Activated naive CD4-positive, alpha-beta T cell treated with anti-CD3 and anti-CD28 coated beads for 36 hours (primary cell): ENCODE measurements around the gene GIGYF2. TPM values are rescaled to one million over a fixed set of nuclear protein-coding genes. Genes with fewer than 3 reads are reported as not detected.

Source experiments
- CTCF ChIA-PET: fragments of 350-600 bp; sonication (Branson Sonifier 250); formaldehyde crosslinking; loops from one replicate; lab custom pipeline; 2021; ENCODE audit warnings: antibody characterized with exemption; lab: Charles Lee
- DNase-seq: peaks from one replicate; pipeline ENCODE4 v3.0.0-alpha.2; 2020
- H3K27ac Mint-ChIP-seq: one replicate; pipeline ENCODE4 v1.8.0; 2021; ENCODE audit warnings: mild to moderate bottlenecking, mixed read lengths
- H3K27me3 Mint-ChIP-seq: one replicate; pipeline ENCODE4 v1.8.0; 2021; ENCODE audit warnings: low read depth, mixed read lengths
- H3K36me3 Mint-ChIP-seq: one replicate; pipeline ENCODE4 v1.8.0; 2021; ENCODE audit warnings: low read depth, mixed read lengths
- H3K4me1 Mint-ChIP-seq: one replicate; pipeline ENCODE4 v1.8.0; 2021; ENCODE audit warnings: low read depth, mixed read lengths
- H3K4me3 Mint-ChIP-seq: one replicate; pipeline ENCODE4 v1.8.0; 2021; ENCODE audit warnings: mild to moderate bottlenecking, moderate library complexity, mixed read lengths
- H3K9me3 Mint-ChIP-seq: one replicate; pipeline ENCODE4 v1.8.0; 2021; ENCODE audit warnings: mixed read lengths
- intact Hi-C: fragments of 100-400 bp; cut with micrococcal nuclease; formaldehyde crosslinking; loops from one replicate; pipeline ENCODE4 v1.15.1; 2023
- total RNA-seq, 2 experiments: library from RNA; stranded (reverse); gene quantifications; one replicate each; pipeline ENCODE4 v1.2.3, GENCODE V29; 2021

Gene GIGYF2
- total RNA-seq, 2 experiments from 2014 or later = 49.7 to 52.8 TPM

DNA sequence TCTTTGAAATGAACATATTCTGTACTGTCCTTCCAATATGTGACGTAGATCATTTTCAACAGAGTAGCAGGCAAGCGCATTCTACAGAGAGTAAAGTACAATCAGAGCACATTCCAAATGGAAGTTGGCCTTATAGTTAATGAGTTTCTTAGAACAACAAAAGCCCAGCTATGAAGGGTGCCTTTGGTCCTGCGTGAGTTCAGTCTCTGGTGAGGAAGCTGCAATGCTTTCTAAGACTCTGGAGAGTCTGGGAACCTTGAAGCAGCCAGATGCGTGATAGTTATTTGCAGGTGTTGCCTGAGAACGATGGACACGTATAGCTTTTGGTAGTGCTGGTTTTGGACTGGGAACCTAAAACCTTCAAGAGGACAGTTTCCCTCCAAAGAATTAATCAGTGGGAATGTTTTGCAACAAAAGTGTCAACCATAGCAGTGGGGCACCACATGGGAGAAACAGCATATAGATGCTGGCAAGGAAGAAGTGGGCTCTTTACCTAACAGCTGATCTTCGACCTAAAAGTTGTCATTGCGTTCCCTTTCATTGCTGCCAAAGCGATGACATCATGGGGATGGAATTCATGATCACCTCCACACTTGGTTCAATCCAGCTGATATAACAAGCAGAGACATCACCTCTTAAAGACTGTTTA, 163.6 kb downstream of the GIGYF2 start:
- H3K4me3 Mint-ChIP-seq = no peak overlapping the region
- CTCF ChIA-PET = interaction anchor here (0.6 kb wide), 1 partner anchor 119 kb away, joined by 3 read pairs; no protein-coding TSS in a partner anchor
- peaks cover 2% of the 10 kb centered on the region for H3K4me1 Mint-ChIP-seq
- peaks cover 15% of the 10 kb centered on the region for H3K36me3 Mint-ChIP-seq
- no peaks in the 10 kb centered on the region for H3K9me3 Mint-ChIP-seq
- intact Hi-C loops = no loop called here
- DNase-seq = no peak
- H3K27me3 Mint-ChIP-seq = no peaks in the 10 kb centered on the region
- H3K27ac Mint-ChIP-seq = no peak overlapping the region

DNA sequence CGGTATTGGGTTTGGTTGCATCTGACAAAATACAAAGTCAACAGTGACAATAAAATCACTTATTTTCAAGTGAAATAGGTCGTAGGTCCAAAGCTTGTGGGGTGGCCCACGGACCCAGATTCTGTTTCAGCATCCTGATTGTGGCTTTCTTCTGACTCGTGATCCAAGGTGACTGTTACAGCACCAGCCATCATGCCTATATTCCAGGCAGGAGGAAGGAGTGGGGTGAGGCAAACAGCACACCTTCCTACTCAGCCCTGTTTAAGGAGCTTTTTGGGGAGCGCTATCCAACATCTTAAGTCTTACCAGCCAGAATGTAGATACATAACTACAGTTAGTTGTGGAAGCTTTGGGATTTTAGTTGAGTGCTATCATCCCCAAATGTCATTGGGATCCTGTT, 164.2 kb downstream of the GIGYF2 start:
- CTCF ChIA-PET = interaction anchor here (0.8 kb wide), 1 partner anchor 9 kb away, joined by 3 read pairs; no protein-coding TSS in a partner anchor

DNA sequence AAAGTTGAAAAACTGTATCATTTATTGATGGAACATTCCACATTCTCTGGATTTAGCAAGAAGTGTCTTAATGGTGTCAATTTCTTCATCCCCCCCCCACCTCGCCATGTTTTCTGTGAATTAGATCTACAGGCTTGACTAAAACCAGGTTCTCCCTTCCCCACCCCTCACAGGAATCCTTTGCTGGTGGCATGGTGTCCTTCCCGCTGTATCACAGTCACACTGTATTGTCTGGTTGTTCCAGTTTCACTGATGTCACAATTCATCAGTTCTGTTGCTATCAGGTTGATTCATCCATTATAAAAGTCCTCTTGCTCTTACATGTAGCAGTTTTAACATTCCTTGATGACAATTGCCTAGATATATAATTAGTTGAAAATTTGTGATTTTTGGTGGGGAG, 166.9 kb downstream of the GIGYF2 start:
- peaks cover 1% of the 10 kb centered on the region for H3K36me3 Mint-ChIP-seq
- intact Hi-C loops = no loop called here
- CTCF ChIA-PET = interaction anchor here (0.6 kb wide), 1 partner anchor 235 kb away, joined by 3 read pairs; no protein-coding TSS in a partner anchor
- H3K27ac Mint-ChIP-seq = no peak overlapping the region
- no peak overlapping the region for H3K4me3 Mint-ChIP-seq
- no peaks in the 10 kb centered on the region for H3K27me3 Mint-ChIP-seq
- H3K9me3 Mint-ChIP-seq = no peaks in the 10 kb centered on the region
- H3K4me1 Mint-ChIP-seq = peaks cover 2% of the 10 kb centered on the region
- DNase-seq = no peak

More for the DNA sequence above, 164.2 kb downstream of the GIGYF2 start:
- Mint-ChIP-seq H3K4me1 (peaks cover 2% of the 10 kb centered on the region), H3K27me3 (no peaks in the 10 kb centered on the region), H3K36me3 (peaks cover 11% of the 10 kb centered on the region), H3K27ac (no peak overlapping the region), H3K9me3 (no peaks in the 10 kb centered on the region), H3K4me3 (no peak overlapping the region)
- DNase-seq = no peak
- intact Hi-C loops = no loop called here

DNA sequence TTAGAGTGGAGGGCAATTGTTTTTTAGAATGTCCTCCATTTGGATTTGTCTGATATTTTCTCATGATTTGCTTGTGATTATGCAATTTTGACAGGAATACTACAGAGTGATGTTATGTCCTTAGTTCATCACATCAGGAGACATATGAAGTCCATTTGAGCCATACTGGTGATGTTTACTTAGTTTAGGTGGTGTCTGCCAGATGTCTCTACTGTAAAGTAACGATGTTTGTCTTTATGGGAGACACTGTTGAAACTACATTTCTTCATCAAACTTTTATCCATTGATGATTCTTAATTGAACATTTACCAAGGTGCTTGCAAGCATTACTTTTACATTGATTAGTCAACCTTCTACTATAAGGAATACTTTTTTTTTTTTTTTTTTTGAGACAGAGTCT, 168.0 kb downstream of the GIGYF2 start:
- H3K27me3 Mint-ChIP-seq = no peaks in the 10 kb centered on the region
- no peaks in the 10 kb centered on the region for H3K36me3 Mint-ChIP-seq
- no peak for DNase-seq
- no peak overlapping the region for H3K27ac Mint-ChIP-seq
- H3K9me3 Mint-ChIP-seq = no peaks in the 10 kb centered on the region
- intact Hi-C loops = no loop called here
- CTCF ChIA-PET = no interaction called here
- H3K4me3 Mint-ChIP-seq = no peak overlapping the region
- peaks cover 2% of the 10 kb centered on the region for H3K4me1 Mint-ChIP-seq

DNA sequence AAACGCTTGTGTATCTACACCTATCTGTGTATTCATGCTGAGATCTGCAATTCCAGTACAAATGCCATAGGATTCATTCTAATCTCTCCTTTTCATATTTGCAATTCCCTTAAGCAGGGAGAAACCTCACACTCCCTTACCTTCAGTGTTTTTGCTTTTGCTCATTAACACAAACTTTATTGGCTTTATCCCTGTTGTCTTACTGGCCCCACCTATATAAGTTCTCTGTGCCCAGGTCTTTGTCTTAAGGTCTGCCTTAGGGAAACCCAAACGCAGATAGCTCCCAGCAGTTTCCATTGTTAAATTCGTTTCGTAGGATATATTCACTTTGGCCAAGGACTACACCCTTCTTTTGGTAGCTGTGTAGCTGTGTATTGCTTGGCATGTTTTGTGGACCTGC, 169.0 kb downstream of the GIGYF2 start:
- Mint-ChIP-seq H3K9me3 (no peaks in the 10 kb centered on the region), H3K27ac (no peak overlapping the region), H3K36me3 (no peaks in the 10 kb centered on the region), H3K4me3 (no peak overlapping the region), H3K4me1 (peaks cover 2% of the 10 kb centered on the region), H3K27me3 (no peaks in the 10 kb centered on the region)
- intact Hi-C loops = no loop called here
- CTCF ChIA-PET = no interaction called here
- no peak for DNase-seq

GRCh38 chr2:232869138-232870017, 172.2 kb downstream of the GIGYF2 start:
- intact Hi-C loops = no loop called here
- H3K4me1 Mint-ChIP-seq = no peaks in the 10 kb centered on the region
- H3K9me3 Mint-ChIP-seq = no peaks in the 10 kb centered on the region
- no peak overlapping the region for H3K4me3 Mint-ChIP-seq
- no peak for DNase-seq
- CTCF ChIA-PET = no interaction called here
- H3K27me3 Mint-ChIP-seq = peaks cover 5% of the 10 kb centered on the region
- H3K27ac Mint-ChIP-seq = no peak overlapping the region
- no peaks in the 10 kb centered on the region for H3K36me3 Mint-ChIP-seq

- H3K4me1 Mint-ChIP-seq = peaks cover 2% of the 10 kb centered on the region
These were observed 173.1 kb downstream of the GIGYF2 start, which contains the start of gene SNORC for GRCh38 chr2:232870018-232870765. Gene SNORC (plus strand): TSS chr2:232870264. CDS start chr2:232870342, 78 bp downstream.

GRCh38 chr2:232870766-232871371, 173.7 kb downstream of the GIGYF2 start:
- no peaks in the 10 kb centered on the region for H3K9me3 Mint-ChIP-seq
- H3K4me3 Mint-ChIP-seq = no peak overlapping the region
- peaks cover 8% of the 10 kb centered on the region for H3K4me1 Mint-ChIP-seq
- H3K36me3 Mint-ChIP-seq = no peaks in the 10 kb centered on the region
- H3K27me3 Mint-ChIP-seq = peaks cover 14% of the 10 kb centered on the region
- no peak overlapping the region for H3K27ac Mint-ChIP-seq
- intact Hi-C loops = no loop called here
- no peak for DNase-seq
- CTCF ChIA-PET = interaction anchor here (0.6 to 0.7 kb wide), 2 partner anchors 264 to 361 kb away, joined by 3 read pairs; no protein-coding TSS in a partner anchor

More at GRCh38 chr2:232870018-232870765, 173.1 kb downstream of the GIGYF2 start, which contains the start of gene SNORC:
- Mint-ChIP-seq H3K9me3 (no peaks in the 10 kb centered on the region), H3K4me3 (no peak within 1 kb of the TSS), H3K27ac (no peak within 1 kb of the TSS), H3K27me3 (peaks cover 8% of the 10 kb centered on the region), H3K36me3 (no peaks in the 10 kb centered on the region)
- no peak for DNase-seq
- intact Hi-C loops = no loop called here
- CTCF ChIA-PET = interaction anchor here (0.6 kb wide), 1 partner anchor 362 kb away, joined by 3 read pairs; no protein-coding TSS in a partner anchor

- CTCF ChIA-PET = interaction anchor here (0.7 kb wide), 1 partner anchor 264 kb away, joined by 3 read pairs; no protein-coding TSS in a partner anchor
- Mint-ChIP-seq H3K9me3 (no peaks in the 10 kb centered on the region), H3K4me1 (peaks cover 8% of the 10 kb centered on the region), H3K27ac (no peak overlapping the region), H3K27me3 (peaks cover 14% of the 10 kb centered on the region), H3K4me3 (no peak overlapping the region), H3K36me3 (no peaks in the 10 kb centered on the region)
- DNase-seq = no peak
- intact Hi-C loops = no loop called here
These were observed 174.3 kb downstream of the GIGYF2 start for GRCh38 chr2:232871418-232871834.

- Mint-ChIP-seq H3K36me3 (no peaks in the 10 kb centered on the region), H3K4me1 (peaks cover 8% of the 10 kb centered on the region), H3K27ac (no peak overlapping the region), H3K27me3 (peaks cover 14% of the 10 kb centered on the region), H3K9me3 (no peaks in the 10 kb centered on the region), H3K4me3 (no peak overlapping the region)
- DNase-seq = no peak
- intact Hi-C loops = no loop called here
- CTCF ChIA-PET = no interaction called here
These were observed 175.0 kb downstream of the GIGYF2 start for GRCh38 chr2:232871835-232872736.

DNA sequence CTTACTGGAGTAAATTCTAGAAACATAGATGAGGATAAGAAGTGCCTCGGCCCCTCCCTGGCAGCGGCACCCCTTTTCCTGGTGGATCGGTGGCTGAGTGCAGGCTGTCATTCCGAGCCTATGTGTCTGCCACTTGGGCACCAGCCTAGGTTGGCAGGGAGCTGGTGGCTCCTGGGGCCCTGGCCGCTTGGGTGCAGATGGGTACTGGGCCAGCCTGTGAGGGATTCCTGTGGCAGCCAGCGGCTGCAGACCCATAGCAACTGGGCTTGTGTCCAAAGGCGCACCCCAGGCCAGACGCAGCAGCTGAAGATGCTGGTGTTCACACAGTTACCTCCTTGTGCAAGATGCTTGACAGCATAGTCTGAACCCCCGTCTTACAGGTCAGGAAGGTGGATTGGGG, 175.7 kb downstream of the GIGYF2 start:
- DNase-seq = no peak
- Mint-ChIP-seq H3K4me1 (peaks cover 8% of the 10 kb centered on the region), H3K27me3 (peaks cover 18% of the 10 kb centered on the region), H3K9me3 (no peaks in the 10 kb centered on the region), H3K36me3 (no peaks in the 10 kb centered on the region), H3K4me3 (no peak overlapping the region), H3K27ac (no peak overlapping the region)
- intact Hi-C loops = no loop called here
- CTCF ChIA-PET = no interaction called here
